Endometrium (tissue), 2 donors: Measurements from ENCODE around the gene C8G.

ENCODE experiments used
- FAIRE-seq: peaks from 2 replicates; lab custom pipeline; 2012; peaks lifted over from hg19 to GRCh38; lab: Jason Lieb, UNC
- donor health status: control.
- donor health status: control.

Gene C8G

DNA sequence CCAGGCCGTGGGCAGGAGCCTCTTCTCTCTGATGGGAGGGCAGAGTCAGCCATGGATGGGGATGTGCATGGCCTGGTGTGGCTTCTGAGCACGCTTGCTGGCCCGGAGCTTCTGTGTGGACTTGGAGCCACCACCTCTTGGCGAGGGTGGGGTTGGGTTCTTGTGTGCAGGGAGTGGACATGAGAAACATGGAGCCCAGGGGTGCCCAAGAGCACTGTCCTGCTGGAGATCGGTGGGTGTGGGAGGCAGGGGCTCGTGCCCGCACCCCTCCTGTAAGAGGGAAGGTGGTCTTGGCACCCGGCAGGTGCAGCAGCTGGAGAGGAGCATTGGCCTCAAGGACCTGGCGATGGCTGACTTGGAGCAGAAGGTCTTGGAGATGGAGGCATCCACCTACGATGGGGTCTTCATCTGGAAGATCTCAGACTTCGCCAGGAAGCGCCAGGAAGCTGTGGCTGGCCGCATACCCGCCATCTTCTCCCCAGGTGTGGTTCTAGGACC, 24.3 kb upstream of the C8G start:
- no peak for FAIRE-seq

DNA sequence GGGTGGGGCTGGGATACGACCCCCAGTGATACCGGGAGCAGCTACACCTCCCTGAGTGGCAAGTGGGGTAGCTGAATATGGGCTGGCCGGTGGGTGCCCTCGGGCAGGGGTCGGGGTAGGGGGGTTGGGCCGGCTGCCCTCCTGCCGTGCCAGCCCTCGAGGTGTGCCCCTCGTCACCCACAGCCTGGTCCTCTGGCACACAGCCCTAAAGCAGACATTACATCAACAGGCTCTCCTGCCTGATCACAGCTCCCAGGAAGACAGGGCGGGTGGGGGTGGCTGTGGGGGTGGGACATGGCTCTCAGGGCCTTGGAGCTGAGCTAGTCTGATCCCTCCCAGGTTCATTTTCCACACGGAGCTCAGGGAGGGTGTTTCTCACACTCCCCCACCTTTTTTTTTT, 23.7 kb upstream of the C8G start:
- no peak for FAIRE-seq

DNA sequence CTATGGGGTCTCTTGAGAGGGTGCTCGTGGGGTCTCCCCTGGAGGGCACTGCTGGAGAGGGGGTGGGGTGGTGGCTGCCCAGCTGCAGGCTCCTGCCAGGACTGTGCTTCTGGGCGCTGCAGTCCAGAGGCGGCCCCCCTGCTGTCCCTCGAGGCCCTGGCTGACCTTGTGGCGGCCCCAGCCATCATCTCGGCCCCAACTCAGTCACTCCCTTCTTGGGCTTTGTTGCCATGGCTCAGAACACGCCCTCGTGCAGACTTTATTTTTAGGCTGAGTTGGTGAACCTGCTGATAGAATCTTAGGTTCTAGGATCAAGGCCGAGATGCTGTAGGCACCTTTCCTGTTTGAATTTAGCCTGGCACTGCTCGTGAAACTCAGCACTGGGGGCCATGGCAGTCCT, 23.3 kb upstream of the C8G start:
- FAIRE-seq, result no peak

DNA sequence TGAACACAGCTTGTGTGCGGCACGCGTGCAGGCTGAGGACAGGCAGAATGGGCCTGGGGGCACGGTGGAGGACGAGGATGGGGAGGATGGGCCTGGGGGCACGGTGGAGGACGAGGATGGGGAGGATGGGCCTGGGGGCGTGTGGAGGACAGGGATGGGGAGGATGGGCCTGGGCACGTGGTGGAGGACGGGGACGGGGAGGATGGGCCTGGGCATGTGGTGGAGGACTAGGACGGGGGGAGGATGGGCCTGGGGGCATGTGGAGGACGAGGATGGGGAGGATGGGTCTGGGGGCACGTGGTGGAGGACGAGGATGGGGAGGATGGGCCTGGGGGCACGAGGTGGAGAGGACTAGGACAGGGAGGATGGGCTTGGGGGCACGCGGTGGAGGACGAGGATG, 22.5 kb upstream of the C8G start:
- FAIRE-seq, result no peak

DNA sequence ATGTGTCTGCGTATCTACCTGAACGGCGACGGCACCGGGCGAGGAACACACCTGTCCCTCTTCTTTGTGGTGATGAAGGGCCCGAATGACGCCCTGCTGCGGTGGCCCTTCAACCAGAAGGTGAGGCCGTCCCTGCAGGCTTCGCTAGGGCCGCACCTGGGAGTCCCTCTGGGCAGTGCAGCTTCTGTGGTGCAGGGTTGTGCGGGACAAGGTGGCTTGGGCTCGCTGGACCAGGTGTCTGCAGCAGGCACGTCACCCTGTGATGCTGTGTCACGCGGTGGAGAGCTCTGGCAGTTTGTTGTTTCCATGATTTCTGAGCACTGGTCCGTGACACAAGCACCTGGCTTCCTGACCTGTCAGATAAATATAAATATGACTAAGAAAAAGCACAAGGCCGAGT, 21.2 kb upstream of the C8G start:
- no peak for FAIRE-seq

- no peak for FAIRE-seq
Observed at GRCh38 chr9:136925414-136926153, 19.5 kb upstream of the C8G start.

GRCh38 chr9:136926154-136926704, 18.8 kb upstream of the C8G start:
- FAIRE-seq, result no peak

- FAIRE-seq, result no peak
Observed at GRCh38 chr9:136926749-136927148, 18.3 kb upstream of the C8G start.

DNA sequence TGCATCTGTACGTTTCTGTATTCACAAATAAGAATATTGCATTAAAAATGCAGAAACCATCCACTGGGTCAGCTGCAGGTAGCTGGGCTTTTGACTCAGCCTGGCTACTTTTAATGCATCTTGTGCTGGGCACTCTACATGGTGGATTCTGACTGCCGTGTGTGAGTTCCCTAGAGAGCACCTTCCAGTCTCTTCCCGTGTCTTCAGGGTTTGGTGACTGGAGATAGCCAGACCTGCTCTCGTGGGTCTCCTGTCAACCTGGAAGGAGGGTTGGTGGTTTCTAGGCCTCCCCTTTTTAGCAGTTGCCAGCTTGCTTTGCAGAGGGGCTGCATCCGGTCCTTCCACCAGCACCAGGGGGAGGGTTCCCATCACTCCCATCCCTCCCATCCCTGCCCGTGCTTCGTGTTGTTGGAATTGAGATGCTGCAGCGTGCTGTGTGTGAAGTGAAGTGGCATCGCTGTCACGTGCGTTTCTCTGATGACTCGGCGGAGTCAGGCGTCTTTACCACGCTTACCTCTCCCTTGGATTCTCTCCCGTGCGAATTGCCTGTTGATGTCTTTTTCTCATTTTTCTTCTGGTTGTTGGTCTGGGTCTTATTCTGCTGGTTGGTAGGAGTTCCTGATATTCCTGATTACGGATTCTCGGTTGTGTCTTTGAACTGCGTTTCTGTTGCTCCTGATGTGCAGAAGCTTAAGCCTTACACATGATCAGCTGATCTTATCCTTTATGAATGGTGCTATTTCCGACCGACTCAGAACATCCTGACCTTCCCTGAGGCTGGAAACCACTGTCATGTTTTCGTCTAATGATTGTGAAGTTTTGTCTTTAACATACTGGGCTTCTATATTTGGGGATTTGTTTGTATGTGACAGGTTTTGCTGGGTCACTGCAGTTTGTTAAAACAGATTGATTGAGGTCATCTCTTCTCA, 17.4 kb upstream of the C8G start:
- no peak for FAIRE-seq

GRCh38 chr9:136928591-136928990, 16.5 kb upstream of the C8G start:
- no peak for FAIRE-seq

- no peak for FAIRE-seq
Observed at GRCh38 chr9:136930014-136930413, 15.0 kb upstream of the C8G start.

DNA sequence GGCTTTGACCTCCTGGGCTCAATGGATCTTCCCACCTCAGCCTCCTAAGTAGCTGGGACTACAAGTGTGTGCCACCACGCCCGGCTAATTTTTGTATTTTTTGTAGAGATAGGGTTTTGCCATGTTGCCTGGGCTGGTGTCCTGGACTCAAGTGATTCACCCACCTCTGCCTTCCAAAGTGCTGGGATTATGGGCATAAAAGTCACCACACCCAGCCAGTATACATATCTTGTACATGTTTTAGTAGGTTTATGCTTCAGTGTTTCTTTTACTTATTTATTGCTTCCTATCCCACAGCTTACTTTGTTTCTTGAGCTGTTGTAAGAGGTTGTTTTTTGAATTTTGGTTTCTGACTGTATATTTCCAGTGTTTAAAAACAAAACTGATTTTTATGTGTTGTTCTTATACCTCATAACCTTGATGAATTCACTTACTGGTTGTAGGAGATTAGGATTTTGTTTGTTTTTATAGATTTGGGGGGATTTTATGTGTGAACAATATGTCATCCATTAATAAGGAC, 13.4 kb upstream of the C8G start:
- FAIRE-seq, result no peak

GRCh38 chr9:136934277-136934676, 10.8 kb upstream of the C8G start:
- FAIRE-seq, result no peak

GRCh38 chr9:136935651-136936050, 9.4 kb upstream of the C8G start:
- FAIRE-seq, result no peak

- no peak for FAIRE-seq
Observed at GRCh38 chr9:136936645-136937170, 8.3 kb upstream of the C8G start.

GRCh38 chr9:136937186-136938001, 7.6 kb upstream of the C8G start:
- FAIRE-seq, result no peak

- FAIRE-seq, result no peak
Observed at GRCh38 chr9:136939431-136939995, 5.5 kb upstream of the C8G start.

GRCh38 chr9:136939996-136940525, 5.0 kb upstream of the C8G start:
- no peak for FAIRE-seq

- no peak for FAIRE-seq
Observed at GRCh38 chr9:136940526-136941230, 4.4 kb upstream of the C8G start.
